Thoracic aorta (tissue), 2 donors: Measurements from ENCODE around the gene PKM. TPM values are rescaled to one million over a fixed set of nuclear protein-coding genes. Genes with fewer than 3 reads are reported as not detected.

ENCODE experiments used
- ATAC-seq: fragments of 150-250 bp; one replicate; pipeline ENCODE4 v1.8.0; 2017; ENCODE audit warnings: low read depth; ENCODE audit not compliant: insufficient number of reproducible peaks, low FRiP score
- DNase-seq: peaks from one replicate; pipeline ENCODE4 v3.0.0-alpha.2; 2020; ENCODE audit warnings: low spot score
- H3K27ac ChIP-seq, 2 donors: fragments of 200-600 bp; sonication (generic); 1 replicate in 1 of 2; 2 replicates in 1 of 2; pipeline ENCODE4 v1.5.1; 2016; ENCODE audit warnings: mild to moderate bottlenecking in 2 of 2, moderate library complexity in 2 of 2
- H3K27me3 ChIP-seq: fragments of 200-600 bp; sonication (generic); replicated peaks from 2 replicates; pipeline ENCODE4 v1.6.0; 2016; ENCODE audit warnings: mild to moderate bottlenecking; ENCODE audit not compliant: insufficient read depth
- H3K36me3 ChIP-seq: fragments of 200-600 bp; sonication (generic); one replicate; pipeline ENCODE4 v1.5.1; 2016
- H3K4me1 ChIP-seq, 2 donors: fragments of 200-600 bp; sonication (generic); 1 replicate in 1 of 2; 2 replicates in 1 of 2; pipeline versions ENCODE4 v1.5.1 to v1.6.0; 2016; ENCODE audit warnings: low read depth in 2 of 2, mild to moderate bottlenecking in 1 of 2; ENCODE audit not compliant: control insufficient read depth in 1 of 2
- H3K4me3 ChIP-seq: fragments of 200-600 bp; sonication (generic); 2 replicates; pipeline ENCODE4 v1.5.1; 2016; ENCODE audit warnings: mild to moderate bottlenecking
- H3K9me3 ChIP-seq: fragments of 200-600 bp; sonication (generic); 2 replicates; pipeline ENCODE4 v1.5.1; 2016
- CTCF ChIP-seq: fragments of 200-600 bp; sonication (generic); IDR thresholded peaks from one replicate; pipeline ENCODE4 v1.5.1; 2019; ENCODE audit warnings: antibody characterized with exemption
- total RNA-seq, 2 donors: library from RNA; depleted of rRNA; stranded (reverse); fragments of >200 nt; gene quantifications; one replicate each; pipeline versions ENCODE4 v1.1.0 to v1.2.3, GENCODE V29; 2016

Gene PKM
- total RNA-seq, 2 donors from 2014 or later: 515 to 544 TPM

GRCh38 chr15:72195101-72195511 is 35.9 kb downstream of the PKM start:
- no peaks in the 10 kb centered on the region for H3K9me3 ChIP-seq
- no peak for DNase-seq
- no peak overlapping the region for H3K27ac ChIP-seq
- TF ChIP-seq CTCF: no peak
- no peaks in the 10 kb centered on the region for H3K27me3 ChIP-seq
- peaks cover 12% of the 10 kb centered on the region for H3K36me3 ChIP-seq
- ATAC-seq: no peak
- H3K4me1 ChIP-seq: no peaks in the 10 kb centered on the region
- no peak overlapping the region for H3K4me3 ChIP-seq

GRCh38 chr15:72193836-72194396 is 37.1 kb downstream of the PKM start:
- Histone ChIP-seq H3K27ac (no peak overlapping the region), H3K4me3 (no peak overlapping the region), H3K4me1 (no peaks in the 10 kb centered on the region), H3K9me3 (no peaks in the 10 kb centered on the region), H3K27me3 (no peaks in the 10 kb centered on the region), H3K36me3 (peaks cover 4% of the 10 kb centered on the region)
- ATAC-seq: no peak
- DNase-seq: no peak
- TF ChIP-seq CTCF: no peak

GRCh38 chr15:72192416-72192815 is 38.6 kb downstream of the PKM start:
- Histone ChIP-seq H3K27ac (no peak overlapping the region), H3K9me3 (no peaks in the 10 kb centered on the region), H3K4me3 (no peak overlapping the region), H3K36me3 (no peaks in the 10 kb centered on the region), H3K27me3 (no peaks in the 10 kb centered on the region), H3K4me1 (no peaks in the 10 kb centered on the region)
- DNase-seq: no peak
- TF ChIP-seq CTCF: no peak
- no peak for ATAC-seq

GRCh38 chr15:72189250-72189902 is 41.6 kb downstream of the PKM start:
- Histone ChIP-seq H3K36me3 (no peaks in the 10 kb centered on the region), H3K27ac (no peak overlapping the region), H3K4me1 (no peaks in the 10 kb centered on the region), H3K27me3 (no peaks in the 10 kb centered on the region), H3K9me3 (no peaks in the 10 kb centered on the region), H3K4me3 (no peak overlapping the region)
- ATAC-seq (no peak), DNase-seq (no peak)
- TF ChIP-seq CTCF: no peak

- H3K27me3 ChIP-seq: no peaks in the 10 kb centered on the region
- TF ChIP-seq CTCF: no peak
Measured at GRCh38 chr15:72184165-72184811, 46.7 kb downstream of the PKM start.

More at GRCh38 chr15:72184165-72184811, 46.7 kb downstream of the PKM start:
- Histone ChIP-seq H3K4me3 (peak overlapping the region; percentile 65), H3K36me3 (no peaks in the 10 kb centered on the region), H3K27ac (no peak overlapping the region), H3K4me1 (peaks cover 16 to 29% of the 10 kb centered on the region in 2 donors), H3K9me3 (no peaks in the 10 kb centered on the region)
- DNase-seq (no peak), ATAC-seq (no peak)
